Left hindlimb (tissue), 1 donor: ENCODE results near the gene MYPOP.

Source experiments
- DNase-seq: peaks from one replicate; pipeline ENCODE4 v3.0.0-alpha.2; 2018

The MYPOP gene

DNA sequence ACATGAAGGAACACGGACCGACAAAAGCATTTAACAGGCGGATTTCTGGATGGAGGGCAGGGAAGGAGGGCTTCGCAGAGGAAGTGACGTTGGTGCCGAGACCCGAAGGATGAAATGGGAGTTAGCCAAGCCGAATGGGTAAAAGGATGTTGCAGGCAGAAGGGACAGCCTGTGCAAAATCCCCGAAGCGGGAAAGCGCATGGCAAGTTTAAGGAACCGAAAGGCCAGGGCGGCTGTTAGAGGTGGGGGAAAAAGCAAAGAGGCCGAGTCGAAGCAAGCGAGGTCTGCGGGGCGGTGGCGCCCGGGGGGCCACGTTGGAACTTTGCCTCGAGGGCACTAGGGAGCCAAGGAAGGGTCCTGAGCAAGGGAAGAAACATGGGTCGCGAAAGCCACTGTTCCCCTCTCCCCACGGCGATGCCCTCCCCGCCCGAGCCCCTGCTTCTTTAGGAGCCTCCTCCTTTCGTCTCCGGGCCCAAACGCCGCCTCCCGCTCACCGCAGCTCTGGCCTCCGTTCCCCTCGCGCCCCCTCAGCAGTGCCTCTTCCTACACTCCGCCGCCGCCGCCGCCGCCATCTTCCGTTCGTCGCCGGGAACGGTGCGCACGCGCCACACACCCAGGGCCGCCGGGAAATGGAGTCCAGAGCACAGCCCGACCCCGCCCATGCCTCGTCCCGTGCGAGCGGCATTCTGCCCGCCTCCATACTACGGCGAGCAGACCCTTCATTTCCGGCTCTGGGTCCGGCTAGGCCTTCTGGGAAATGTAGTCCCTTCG lies 39.7 kb downstream of the MYPOP start, which contains the start of gene SYMPK:
SYMPK (minus strand) TSS at position 584 of the 771 bp plus-strand sequence. CDS start 8,652 bp downstream, outside the sequence.
- peak; percentile 100 for DNase-seq

DNA sequence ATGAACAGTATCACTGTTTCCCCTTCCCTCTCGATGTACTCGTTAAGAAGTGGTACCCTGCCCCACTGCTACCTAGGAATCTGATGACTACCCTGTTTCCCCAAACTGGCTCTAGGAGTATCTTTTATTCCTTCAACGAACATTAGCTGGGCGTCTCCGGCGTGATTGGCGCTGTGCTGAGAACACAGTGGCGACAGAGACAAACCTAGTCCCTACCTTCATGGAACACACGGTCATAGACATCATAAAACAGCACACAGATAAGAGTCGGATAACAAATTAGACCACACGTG lies 40.2 kb downstream of the MYPOP start:
- no peak for DNase-seq

GRCh38 chr19:45860359-45861259 lies 41.8 kb downstream of the MYPOP start:
- DNase-seq: no peak

GRCh38 chr19:45854167-45854778 lies 48.1 kb downstream of the MYPOP start:
- no peak for DNase-seq

DNA sequence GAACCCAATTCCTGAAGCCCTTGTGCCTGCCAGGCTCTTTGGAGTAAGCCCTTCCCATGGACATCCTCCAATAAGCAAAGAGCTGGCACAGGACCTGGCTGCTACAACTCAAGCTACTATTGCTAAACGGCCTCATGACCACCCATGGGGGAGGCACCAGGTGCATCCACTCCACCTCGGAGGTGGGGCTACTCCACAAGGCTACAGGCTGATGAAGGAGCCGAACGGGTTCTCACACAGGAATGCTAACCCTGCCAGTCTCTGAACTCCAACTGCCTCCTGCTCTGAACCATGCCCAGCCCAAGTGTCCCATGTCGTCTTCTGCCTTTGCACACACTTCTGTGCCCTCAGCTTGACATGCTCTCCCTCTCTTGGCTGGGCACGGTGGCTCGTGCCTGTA lies 49.4 kb downstream of the MYPOP start:
- no peak for DNase-seq

DNA sequence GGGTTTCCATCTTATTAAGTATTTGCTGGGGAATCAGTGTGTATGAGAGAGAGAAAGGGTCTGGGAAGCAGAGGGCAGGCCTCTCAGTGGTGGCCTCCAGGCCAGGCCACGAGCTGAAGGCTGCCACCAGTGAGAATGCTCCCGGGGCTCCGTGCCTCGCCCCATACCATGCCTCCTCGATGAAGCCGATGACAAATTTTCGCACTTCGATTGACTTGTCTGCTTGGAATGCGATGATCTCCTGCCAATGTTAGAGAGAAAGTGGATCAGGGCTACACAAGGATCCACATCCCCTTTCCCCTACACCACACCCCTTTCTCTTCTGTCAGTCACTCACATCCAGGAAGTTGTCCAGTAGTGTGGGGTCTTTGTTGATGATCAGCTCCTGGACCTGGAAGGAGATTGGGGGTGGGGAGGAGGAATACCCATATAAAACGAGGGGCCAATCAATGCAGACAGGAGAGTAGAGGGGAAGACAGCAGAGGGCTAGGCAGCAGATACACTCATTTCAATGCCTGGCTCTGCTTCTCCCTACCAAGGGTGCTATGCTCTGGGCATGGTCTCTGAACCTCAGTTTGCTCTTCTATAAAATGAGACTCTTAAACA lies 50.2 kb downstream of the MYPOP start:
- DNase-seq: no peak

DNA sequence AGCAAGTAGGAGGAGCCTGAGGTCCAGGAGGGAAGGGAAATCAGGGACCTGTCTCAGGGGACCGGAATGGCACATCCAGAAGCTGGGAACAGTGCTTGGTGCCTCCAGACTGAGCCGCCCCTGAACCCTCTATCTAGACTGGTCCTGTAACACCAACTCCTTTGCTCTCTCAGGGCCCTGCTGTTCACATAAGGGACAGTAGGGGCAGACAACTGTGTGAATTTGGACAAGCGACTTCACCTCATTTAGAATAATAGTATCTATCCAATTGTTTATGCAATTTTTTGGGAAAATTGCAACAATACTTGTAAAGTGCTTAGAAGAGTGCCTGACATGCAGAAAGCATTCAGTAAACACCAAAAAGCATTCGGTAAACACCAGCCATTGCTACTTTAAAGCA lies 53.5 kb downstream of the MYPOP start:
- DNase-seq: no peak

DNA sequence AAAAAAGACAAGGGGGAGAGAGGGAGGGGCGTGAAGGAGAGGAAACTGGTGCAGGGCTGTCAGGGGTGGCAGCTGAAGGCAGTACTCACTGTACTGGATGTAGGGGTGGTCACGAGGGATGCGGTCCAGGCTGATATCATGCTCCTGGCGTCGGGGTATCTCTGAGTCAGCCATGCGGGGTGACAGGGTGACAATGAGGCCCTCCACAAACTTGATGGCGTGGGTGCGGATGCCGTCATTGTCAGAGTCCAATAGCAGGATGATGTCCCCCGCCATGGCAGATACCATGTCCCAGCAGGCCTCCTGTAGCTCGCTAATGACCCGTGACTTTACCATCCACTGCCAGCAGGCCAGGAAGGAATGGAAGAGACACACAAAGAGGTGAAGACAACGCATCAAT lies 54.8 kb downstream of the MYPOP start:
- DNase-seq: no peak

GRCh38 chr19:45842198-45842597 lies 60.2 kb downstream of the MYPOP start:
- no peak for DNase-seq
